Right atrium auricular region (tissue), 2 donors: ENCODE results near the gene ELOVL5. TPM values are rescaled to one million over a fixed set of nuclear protein-coding genes. Genes with fewer than 3 reads are reported as not detected.

Experiments used
- DNase-seq: peaks from one replicate; pipeline ENCODE4 v3.0.0-alpha.2; 2019; ENCODE audit warnings: low spot score
- H3K27ac ChIP-seq, 2 donors: fragments of 200-600 bp; sonication (generic); 1 replicate in 1 of 2; 2 replicates in 1 of 2; pipeline ENCODE4 v1.5.1; 2016 to 2019
- H3K27me3 ChIP-seq, 2 donors: fragments of 200-600 bp; sonication (generic); one replicate each; pipeline versions ENCODE4 v1.5.1 to v1.6.0; 2017 to 2019
- H3K36me3 ChIP-seq: fragments of 200-600 bp; sonication (generic); one replicate; pipeline ENCODE4 v1.5.1; 2016
- H3K4me1 ChIP-seq, 2 donors: fragments of 200-600 bp; sonication (generic); one replicate each; pipeline versions ENCODE4 v1.5.1 to v1.6.0; 2017 to 2019
- H3K4me3 ChIP-seq, 2 donors: fragments of 200-600 bp; sonication (generic); 1 replicate in 1 of 2; 2 replicates in 1 of 2; pipeline ENCODE4 v1.5.1; 2017 to 2019; ENCODE audit warnings: mild to moderate bottlenecking in 1 of 2, moderate library complexity in 1 of 2
- H3K9me3 ChIP-seq, 2 donors: fragments of 200-600 bp; sonication (generic); one replicate each; pipeline ENCODE4 v1.5.1; 2019
- total RNA-seq, 2 donors: library from RNA; depleted of rRNA; stranded (reverse); fragments of >200 nt; gene quantifications; one replicate each; pipeline ENCODE4 v1.1.0, GENCODE V29; 2016
- TF ChIP-seq, protein P1 (sequence below), 2 donors: fragments of 200-600 bp; sonication (generic); IDR thresholded peaks; one replicate each; pipeline ENCODE4 v1.5.1; 2019; ENCODE audit warnings: antibody characterized with exemption in 2 of 2

Gene ELOVL5
- total RNA-seq, 2 donors from 2014 or later, result 31.2 to 34.9 TPM

DNA sequence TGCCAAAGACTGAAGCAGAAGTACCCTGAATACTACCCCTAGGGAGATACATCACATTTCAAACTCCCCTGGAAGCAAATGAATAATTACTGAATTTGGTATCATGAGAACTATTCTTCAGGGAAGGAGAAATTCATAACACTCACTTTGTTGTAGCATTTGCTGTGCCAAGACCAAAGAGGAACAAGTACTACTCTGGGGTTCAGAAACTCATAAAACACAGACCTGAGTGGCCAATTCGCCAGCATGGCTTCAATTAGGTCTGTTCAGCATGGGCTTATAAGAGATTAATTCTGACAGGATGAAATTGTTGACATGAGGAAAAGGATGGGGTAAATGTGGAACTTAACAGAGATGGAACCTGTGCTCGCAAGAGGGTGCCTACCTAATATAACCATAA lies 6.5 kb downstream of the ELOVL5 start:
- no peak for DNase-seq
- TF ChIP-seq, protein P1, sequence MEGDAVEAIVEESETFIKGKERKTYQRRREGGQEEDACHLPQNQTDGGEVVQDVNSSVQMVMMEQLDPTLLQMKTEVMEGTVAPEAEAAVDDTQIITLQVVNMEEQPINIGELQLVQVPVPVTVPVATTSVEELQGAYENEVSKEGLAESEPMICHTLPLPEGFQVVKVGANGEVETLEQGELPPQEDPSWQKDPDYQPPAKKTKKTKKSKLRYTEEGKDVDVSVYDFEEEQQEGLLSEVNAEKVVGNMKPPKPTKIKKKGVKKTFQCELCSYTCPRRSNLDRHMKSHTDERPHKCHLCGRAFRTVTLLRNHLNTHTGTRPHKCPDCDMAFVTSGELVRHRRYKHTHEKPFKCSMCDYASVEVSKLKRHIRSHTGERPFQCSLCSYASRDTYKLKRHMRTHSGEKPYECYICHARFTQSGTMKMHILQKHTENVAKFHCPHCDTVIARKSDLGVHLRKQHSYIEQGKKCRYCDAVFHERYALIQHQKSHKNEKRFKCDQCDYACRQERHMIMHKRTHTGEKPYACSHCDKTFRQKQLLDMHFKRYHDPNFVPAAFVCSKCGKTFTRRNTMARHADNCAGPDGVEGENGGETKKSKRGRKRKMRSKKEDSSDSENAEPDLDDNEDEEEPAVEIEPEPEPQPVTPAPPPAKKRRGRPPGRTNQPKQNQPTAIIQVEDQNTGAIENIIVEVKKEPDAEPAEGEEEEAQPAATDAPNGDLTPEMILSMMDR (IDR thresholded peaks at IDR 0.05), result no peak
- Histone ChIP-seq H3K27me3 (no peaks in the 10 kb centered on the region), H3K36me3 (peaks cover under 1% of the 10 kb centered on the region), H3K9me3 (no peaks in the 10 kb centered on the region), H3K27ac (no peak overlapping the region), H3K4me3 (no peak overlapping the region), H3K4me1 (peaks cover 0 to 37% of the 10 kb centered on the region in 2 donors)

DNA sequence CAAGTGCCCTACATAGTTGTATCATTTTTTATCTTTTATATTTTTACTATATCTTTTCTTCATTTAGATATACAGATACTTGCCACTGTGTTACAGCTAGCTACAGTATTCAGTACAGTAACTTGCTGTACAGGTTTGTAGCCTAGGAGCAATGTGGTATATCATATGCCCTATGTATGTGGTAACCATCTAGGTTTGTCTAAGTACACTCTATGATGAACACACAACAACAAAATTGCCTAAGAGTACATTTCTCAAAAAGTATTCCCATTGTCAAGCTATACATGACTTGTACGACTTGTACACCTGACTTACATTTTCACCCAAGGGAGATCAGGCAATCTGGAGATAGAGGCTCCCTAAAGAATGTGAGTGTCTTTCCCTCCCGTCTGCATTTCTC lies 8.2 kb downstream of the ELOVL5 start:
- H3K27ac ChIP-seq, result no peak overlapping the region
- no peak for DNase-seq
- TF ChIP-seq, protein P1 (IDR thresholded peaks at IDR 0.05), result no peak
- H3K4me3 ChIP-seq, result no peak overlapping the region
- H3K36me3 ChIP-seq, result peaks cover 6% of the 10 kb centered on the region
- no peaks in the 10 kb centered on the region for H3K27me3 ChIP-seq
- H3K4me1 ChIP-seq, result peaks cover 0 to 34% of the 10 kb centered on the region in 2 donors
- H3K9me3 ChIP-seq, result no peaks in the 10 kb centered on the region

DNA sequence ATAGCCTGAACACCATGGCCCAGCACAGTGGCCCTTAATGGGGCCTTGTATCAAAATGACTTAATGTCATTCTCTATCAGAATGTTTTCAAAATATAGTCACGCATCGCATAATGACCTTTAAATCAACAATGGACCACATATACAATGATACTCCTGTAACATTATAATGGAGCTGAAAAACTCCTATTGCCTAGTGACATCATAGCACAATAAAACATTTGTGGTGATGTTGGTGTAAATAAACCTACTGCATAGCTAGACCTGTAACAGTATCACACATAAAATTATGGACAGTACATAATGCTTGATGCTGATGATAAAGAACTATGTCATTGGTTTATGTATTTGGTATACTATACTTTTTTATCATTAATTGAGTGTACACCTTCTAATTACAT lies 9.3 kb downstream of the ELOVL5 start:
- Histone ChIP-seq H3K27ac (no peak overlapping the region), H3K36me3 (peaks cover 6% of the 10 kb centered on the region), H3K9me3 (no peaks in the 10 kb centered on the region), H3K4me3 (no peak overlapping the region), H3K4me1 (peaks cover 0 to 37% of the 10 kb centered on the region in 2 donors), H3K27me3 (no peaks in the 10 kb centered on the region)
- DNase-seq, result no peak
- TF ChIP-seq, protein P1 (IDR thresholded peaks at IDR 0.05), result no peak

DNA sequence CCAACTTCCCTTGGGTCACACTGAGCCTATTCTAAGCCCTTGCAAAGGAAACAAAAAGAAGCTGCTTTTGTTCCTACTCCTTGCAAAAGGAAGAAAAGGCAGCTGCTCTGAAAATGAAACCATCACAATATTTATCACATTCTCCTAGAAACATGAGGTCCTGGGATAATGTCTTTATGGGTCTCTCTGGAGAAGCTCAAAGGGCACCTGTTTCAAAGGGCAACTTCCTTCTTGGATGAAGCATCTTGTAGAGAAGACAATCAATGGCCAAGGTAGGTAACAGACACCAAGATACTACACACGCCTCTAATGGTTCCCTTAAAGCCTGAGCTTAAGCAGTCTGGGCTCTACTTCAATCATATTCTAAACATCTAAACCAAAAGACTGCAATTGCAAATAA lies 10.4 kb downstream of the ELOVL5 start:
- Histone ChIP-seq H3K27ac (no peak overlapping the region), H3K4me3 (no peak overlapping the region), H3K27me3 (no peaks in the 10 kb centered on the region), H3K4me1 (peaks cover 0 to 27% of the 10 kb centered on the region in 2 donors), H3K9me3 (no peaks in the 10 kb centered on the region), H3K36me3 (peaks cover 6% of the 10 kb centered on the region)
- TF ChIP-seq, protein P1 (IDR thresholded peaks at IDR 0.05), result no peak
- DNase-seq, result no peak

DNA sequence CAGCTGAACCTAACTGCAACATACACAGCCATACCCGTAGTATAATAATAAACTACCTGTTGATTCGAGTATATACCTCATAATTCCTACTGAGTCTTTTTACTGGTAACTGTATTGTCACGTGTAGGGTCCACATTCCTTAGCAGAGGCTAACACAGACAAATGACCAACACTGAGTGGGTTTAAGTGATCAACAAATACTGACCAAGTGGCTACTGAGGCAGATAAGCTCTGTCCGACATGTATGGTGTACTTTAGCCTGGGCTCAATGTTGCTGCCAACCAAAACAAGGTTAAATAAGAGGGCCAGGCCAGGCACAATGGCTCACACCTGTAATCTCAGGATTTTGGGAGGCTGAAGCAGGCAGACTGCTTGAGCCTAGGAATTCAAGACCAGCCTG lies 12.7 kb downstream of the ELOVL5 start:
- Histone ChIP-seq H3K27me3 (no peaks in the 10 kb centered on the region), H3K36me3 (peaks cover 6% of the 10 kb centered on the region), H3K4me3 (no peak overlapping the region), H3K27ac (no peak overlapping the region), H3K4me1 (peaks cover 0 to 26% of the 10 kb centered on the region in 2 donors), H3K9me3 (no peaks in the 10 kb centered on the region)
- TF ChIP-seq, protein P1 (IDR thresholded peaks at IDR 0.05), result no peak
- DNase-seq, result no peak
